Spleen (tissue), 11 donors: Measurements from ENCODE around the gene TNRC18. TPM values are rescaled to one million over a fixed set of nuclear protein-coding genes. Genes with fewer than 3 reads are reported as not detected.
A peak's percentile ranks its signal among the peaks of the same experiment; 100 is the strongest.

Experiments
- DNase-seq: peaks from one replicate; pipeline ENCODE4 v3.0.0-alpha.2; 2020
- H3K27ac ChIP-seq, 8 donors: fragments of 200-600 bp; sonication (generic) in 7 of 8; 1 replicate in 4 of 8; 2 replicates in 4 of 8; pipeline versions ENCODE4 v1.5.0 to v1.8.0; 2016 to 2021; ENCODE audit warnings: inconsistent platforms in 4 of 8, mild to moderate bottlenecking in 4 of 8, moderate library complexity in 1 of 8
- H3K27me3 ChIP-seq, 7 donors: fragments of 200-600 bp; sonication (generic) in 6 of 7; replicated peaks in 1 of 7; 1 replicate in 4 of 7; 2 replicates in 3 of 7; pipeline versions ENCODE4 v1.5.0 to v1.8.0; 2016 to 2021; ENCODE audit warnings: inconsistent platforms in 3 of 7, mild to moderate bottlenecking in 1 of 7
- H3K36me3 ChIP-seq, 6 donors: fragments of 200-600 bp; sonication (generic) in 5 of 6; 1 replicate in 4 of 6; 2 replicates in 2 of 6; pipeline versions ENCODE4 v1.5.0 to v1.8.0; 2016 to 2021; ENCODE audit warnings: inconsistent platforms in 2 of 6
- H3K4me1 ChIP-seq, 6 donors: fragments of 200-600 bp; sonication (generic) in 5 of 6; 1 replicate in 3 of 6; 2 replicates in 3 of 6; pipeline versions ENCODE4 v1.5.0 to v1.8.0; 2016 to 2021; ENCODE audit warnings: inconsistent platforms in 3 of 6
- H3K4me3 ChIP-seq, 8 donors: fragments of 200-600 bp; sonication (generic) in 7 of 8; 1 replicate in 4 of 8; 2 replicates in 4 of 8; pipeline versions ENCODE4 v1.5.0 to v1.8.0; 2016 to 2021; ENCODE audit warnings: inconsistent platforms in 4 of 8, mild to moderate bottlenecking in 4 of 8, moderate library complexity in 2 of 8
- H3K9me3 ChIP-seq, 8 donors: fragments of 200-600 bp; sonication (generic) in 7 of 8; 1 replicate in 4 of 8; 2 replicates in 4 of 8; pipeline versions ENCODE4 v1.5.0 to v1.8.0; 2016 to 2021; ENCODE audit warnings: inconsistent platforms in 4 of 8
- POLR2A ChIP-seq, 3 donors: fragments of 450-650 bp; IDR thresholded peaks; one replicate each; pipeline ENCODE4 v1.5.1; 2017; ENCODE audit warnings: antibody characterized with exemption in 3 of 3, mild to moderate bottlenecking in 1 of 3
- POLR2AphosphoS5 ChIP-seq, 3 donors: sonication (generic); formaldehyde crosslinking; IDR thresholded peaks; one replicate each; pipeline ENCODE4 v1.5.1; 2017; ENCODE audit warnings: antibody characterized with exemption in 3 of 3
- WGBS, 5 donors: extraction: QIAGEN DNeasy Blood & Tissue Kit in 3 of 5; methylation state at CpG; one replicate each; pipeline versions ENCODE4 v1.1.5 to v1.1.7; 2013 to 2018; 5-methylcytosine and 5-hydroxymethylcytosine counted together
- intact Hi-C: fragments of 100-400 bp; cut with DNase I; formaldehyde crosslinking; loops from one replicate; pipeline ENCODE4 v1.15.0; 2023; ENCODE audit warnings: low total_unique reads
- polyA plus RNA-seq, 3 donors: library from polyadenylated mRNA; stranded (reverse); fragments of 200-250 nt; gene quantifications; one replicate each; pipeline ENCODE4 v1.2.1, GENCODE V29; 2013
- total RNA-seq, 7 donors: library from RNA; depleted of rRNA in 3 of 7; stranded (reverse); fragments of >200 nt in 3 of 7; fragmentation: NEBNext Ultra II Directional in 4 of 7; extraction: Animal tissue kit (Norgen Biotek cat#: 25700) in 4 of 7; gene quantifications; one replicate each; pipeline versions ENCODE4 v1.1.0 to v1.2.1, GENCODE V29; 2016 to 2021
- TF ChIP-seq, protein P1 (sequence below), 11 experiments: fragments of 200-600 bp in 7 of 11; fragments of 450-650 bp in 4 of 11; sonication (generic) in 4 of 11; IDR thresholded peaks in 8 of 11; conservative IDR thresholded peaks in 3 of 11; 1 replicate in 7 of 11; 2 replicates in 4 of 11; pipeline versions ENCODE4 v1.4.0 to v1.8.0; 2016 to 2021; ENCODE audit warnings: antibody characterized with exemption in 11 of 11, inconsistent platforms in 4 of 11, mild to moderate bottlenecking in 1 of 11
- donor health status: healthy with polysubstance abuse.
- donor health status: DM: no; HTN: no; CAD: no; lungs with moderate emphysema.
- donor health status: DM: no; HTN: no; CAD: no.
- donor health status: Bipolar disorder and iron deficiency.
- donor health status: healthy.
- donor health status: DM: no; HTN: no; CAD: no.
- donor health status: DM: yes; HTN: yes; CAD: no.

TNRC18 gene
- total and polyA plus RNA-seq, 10 donors, result 3.4 to 124 (median 71.0) TPM

DNA sequence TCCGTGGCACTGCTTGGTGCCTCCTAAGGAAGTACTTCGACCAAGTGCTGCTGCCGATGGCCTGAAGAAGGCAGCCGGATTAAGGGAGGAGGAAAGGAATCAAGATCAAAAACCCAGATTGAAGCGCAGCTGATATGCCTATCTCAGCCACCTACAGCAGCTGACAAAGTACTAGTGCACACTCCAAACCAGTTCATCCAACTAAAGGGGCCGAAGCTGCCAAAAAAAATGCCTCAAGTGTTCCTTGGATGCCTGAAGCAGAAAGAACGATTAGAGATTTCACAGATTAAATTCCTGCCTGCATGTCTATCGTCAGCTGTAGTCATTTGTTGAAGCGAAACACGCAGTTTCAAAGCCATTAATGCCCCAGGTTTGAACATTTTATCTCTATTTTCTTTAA, 65.7 kb downstream of the TNRC18 start:
- Histone ChIP-seq H3K9me3 (no peaks in the 10 kb centered on the region), H3K4me3 (no peak overlapping the region), H3K27me3 (no peaks in the 10 kb centered on the region), H3K36me3 (peaks cover 5 to 100% (median 85%) of the 10 kb centered on the region in 6 donors), H3K27ac (no peak overlapping the region), H3K4me1 (peaks cover 4 to 34% (median 13%) of the 10 kb centered on the region in 6 donors)
- intact Hi-C loops, result no loop called here
- TF ChIP-seq, protein P1, sequence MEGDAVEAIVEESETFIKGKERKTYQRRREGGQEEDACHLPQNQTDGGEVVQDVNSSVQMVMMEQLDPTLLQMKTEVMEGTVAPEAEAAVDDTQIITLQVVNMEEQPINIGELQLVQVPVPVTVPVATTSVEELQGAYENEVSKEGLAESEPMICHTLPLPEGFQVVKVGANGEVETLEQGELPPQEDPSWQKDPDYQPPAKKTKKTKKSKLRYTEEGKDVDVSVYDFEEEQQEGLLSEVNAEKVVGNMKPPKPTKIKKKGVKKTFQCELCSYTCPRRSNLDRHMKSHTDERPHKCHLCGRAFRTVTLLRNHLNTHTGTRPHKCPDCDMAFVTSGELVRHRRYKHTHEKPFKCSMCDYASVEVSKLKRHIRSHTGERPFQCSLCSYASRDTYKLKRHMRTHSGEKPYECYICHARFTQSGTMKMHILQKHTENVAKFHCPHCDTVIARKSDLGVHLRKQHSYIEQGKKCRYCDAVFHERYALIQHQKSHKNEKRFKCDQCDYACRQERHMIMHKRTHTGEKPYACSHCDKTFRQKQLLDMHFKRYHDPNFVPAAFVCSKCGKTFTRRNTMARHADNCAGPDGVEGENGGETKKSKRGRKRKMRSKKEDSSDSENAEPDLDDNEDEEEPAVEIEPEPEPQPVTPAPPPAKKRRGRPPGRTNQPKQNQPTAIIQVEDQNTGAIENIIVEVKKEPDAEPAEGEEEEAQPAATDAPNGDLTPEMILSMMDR (IDR thresholded peaks at IDR 0.05 in 8 of 11, conservative IDR thresholded peaks at IDR 0.05 in 3 of 11), result no peak
- no peak for TF ChIP-seq POLR2A (IDR thresholded peaks at IDR 0.05)
- no peak for DNase-seq
- 87 to 95% (median 93%) methylated on average over 10 of the region's 10 CpGs for WGBS, 5 donors

- intact Hi-C loops, result no loop called here
- peaks cover 5 to 100% (median 84%) of the 10 kb centered on the region in 6 donors for H3K36me3 ChIP-seq
- no peak overlapping the region for H3K4me3 ChIP-seq
- no peaks in the 10 kb centered on the region for H3K27me3 ChIP-seq
- no peaks in the 10 kb centered on the region for H3K9me3 ChIP-seq
- WGBS, 5 donors, result 79 to 89% (median 85%) methylated on average over 13 to 16 of the region's 16 CpGs
- peak overlapping the region in 2 of 8 donors; percentile 13 to 50 for H3K27ac ChIP-seq
- DNase-seq, result no peak
- H3K4me1 ChIP-seq, result peaks cover 4 to 34% (median 13%) of the 10 kb centered on the region in 6 donors
- TF ChIP-seq, protein P1 (IDR thresholded peaks at IDR 0.05 in 8 of 11, conservative IDR thresholded peaks at IDR 0.05 in 3 of 11), result no peak
- TF ChIP-seq POLR2A (IDR thresholded peaks at IDR 0.05) (no peak), POLR2AphosphoS5 (IDR thresholded peaks at IDR 0.05) (no peak)
These were observed 66.9 kb downstream of the TNRC18 start for GRCh38 chr7:5356751-5357119.

GRCh38 chr7:5354460-5355232, 69.0 kb downstream of the TNRC18 start:
- Histone ChIP-seq H3K27me3 (no peaks in the 10 kb centered on the region), H3K27ac (peak overlapping the region in 4 of 8 donors; percentile 14 to 32 (median 24)), H3K36me3 (peaks cover 0 to 100% (median 81%) of the 10 kb centered on the region in 6 donors), H3K9me3 (no peaks in the 10 kb centered on the region), H3K4me3 (no peak overlapping the region), H3K4me1 (peaks cover 4 to 34% (median 13%) of the 10 kb centered on the region in 6 donors)
- whole genome bisulfite sequencing, 5 donors, result 71 to 83% (median 75%) methylated on average over 17 of the region's 17 CpGs
- intact Hi-C loops, result no loop called here
- no peak for DNase-seq
- TF ChIP-seq, protein P1 (IDR thresholded peaks at IDR 0.05 in 8 of 11, conservative IDR thresholded peaks at IDR 0.05 in 3 of 11), result no peak
- TF ChIP-seq POLR2AphosphoS5 (IDR thresholded peaks at IDR 0.05) (peak in 1 of 3 donors; percentile 30), POLR2A (IDR thresholded peaks at IDR 0.05) (no peak)

DNA sequence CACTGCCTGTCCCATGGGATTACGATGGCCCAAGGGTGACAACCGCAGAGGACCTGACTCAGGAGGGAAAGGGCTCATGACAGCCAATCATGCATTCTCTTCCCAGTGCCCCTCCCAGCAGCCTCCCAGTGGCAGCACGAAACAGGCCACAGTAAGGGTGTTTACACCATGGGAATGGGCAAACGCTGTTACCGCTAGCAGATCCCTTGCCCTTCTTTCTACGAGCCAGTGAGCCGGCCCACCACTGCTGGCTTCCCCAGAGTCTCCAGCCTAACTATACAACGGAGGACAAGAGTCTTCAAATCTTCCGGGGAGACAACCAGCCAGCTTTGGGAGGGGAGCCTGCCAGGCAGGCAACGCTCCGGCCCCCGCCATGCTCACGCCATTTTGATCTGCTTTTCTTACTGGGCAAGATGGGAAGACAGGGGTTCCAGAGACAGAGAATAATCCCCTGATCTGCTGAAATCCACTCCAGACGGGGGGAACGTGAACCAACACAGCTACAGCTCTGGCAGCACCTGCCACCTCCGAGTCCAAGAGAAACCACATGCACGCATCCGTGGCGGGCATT, 71.1 kb downstream of the TNRC18 start:
- intact Hi-C loops, result no loop called here
- DNase-seq, result no peak
- Histone ChIP-seq H3K27me3 (no peaks in the 10 kb centered on the region), H3K36me3 (peaks cover 0 to 100% (median 71%) of the 10 kb centered on the region in 6 donors), H3K27ac (no peak overlapping the region), H3K4me1 (peaks cover 4 to 34% (median 13%) of the 10 kb centered on the region in 6 donors), H3K4me3 (no peak overlapping the region), H3K9me3 (no peaks in the 10 kb centered on the region)
- no peak for TF ChIP-seq POLR2A (IDR thresholded peaks at IDR 0.05)
- no peak for TF ChIP-seq POLR2AphosphoS5 (IDR thresholded peaks at IDR 0.05)
- TF ChIP-seq, protein P1 (IDR thresholded peaks at IDR 0.05 in 8 of 11, conservative IDR thresholded peaks at IDR 0.05 in 3 of 11), result no peak
- 90 to 96% (median 92%) methylated on average over 9 to 19 of the region's 19 CpGs for WGBS, 5 donors
